MM.1S (cell line): ENCODE data around the gene TMEM106A.
"Not testable (repeated sequence)": the region's sequence is repeated elsewhere in the genome, so short reads cannot be mapped to it uniquely, and the experiment has no call there.

Experiments
- DNase-seq: peaks from one replicate; pipeline ENCODE4 v3.0.0-alpha.2; 2015
- H2AFZ ChIP-seq: fragments of 300-600 bp; sonication (generic); 2 replicates; pipeline ENCODE4 v1.6.0; 2016; ENCODE audit warnings: antibody characterized with exemption, low read length
- H3F3A ChIP-seq: fragments of 300-600 bp; sonication (generic); 2 replicates; pipeline ENCODE4 v1.6.1; 2016; ENCODE audit warnings: mild to moderate bottlenecking, antibody characterized with exemption, low read length, moderate library complexity, mixed read lengths; ENCODE audit not compliant: insufficient read depth
- H3K27ac ChIP-seq: fragments of 300-600 bp; sonication (generic); 2 replicates; pipeline ENCODE4 v1.5.1; 2016; ENCODE audit warnings: mild to moderate bottlenecking, low read length
- H3K27me3 ChIP-seq: fragments of 300-600 bp; sonication (generic); replicated peaks from 2 replicates; pipeline ENCODE4 v1.6.0; 2016; ENCODE audit warnings: low read length; ENCODE audit not compliant: insufficient read depth
- H3K36me3 ChIP-seq: fragments of 300-600 bp; sonication (generic); replicated peaks from 2 replicates; pipeline ENCODE4 v1.6.1; 2016; ENCODE audit warnings: mild to moderate bottlenecking, low read length, mixed read lengths; ENCODE audit not compliant: insufficient read depth
- H3K4me1 ChIP-seq: fragments of 300-600 bp; sonication (generic); 2 replicates; pipeline ENCODE4 v1.6.1; 2016; ENCODE audit warnings: low read length, mixed read lengths
- H3K4me2 ChIP-seq: fragments of 300-600 bp; sonication (generic); 2 replicates; pipeline ENCODE4 v1.6.0; 2016; ENCODE audit warnings: low read depth, low read length
- H3K4me3 ChIP-seq: fragments of 300-600 bp; sonication (generic); 2 replicates; pipeline ENCODE4 v1.5.1; 2016; ENCODE audit warnings: low read length, mixed read lengths
- H3K79me2 ChIP-seq: fragments of 300-600 bp; sonication (generic); 2 replicates; pipeline ENCODE4 v1.6.1; 2016; ENCODE audit warnings: mixed run types, low read length, mixed read lengths
- H3K9ac ChIP-seq: fragments of 300-600 bp; sonication (generic); 2 replicates; pipeline ENCODE4 v1.6.1; 2016; ENCODE audit warnings: low read length, mixed read lengths
- H3K9me2 ChIP-seq: fragments of 300-600 bp; sonication (generic); replicated peaks from 2 replicates; pipeline ENCODE4 v1.6.1; 2016; ENCODE audit warnings: mild to moderate bottlenecking, low read length, mixed read lengths; ENCODE audit not compliant: insufficient read depth
- H3K9me3 ChIP-seq: fragments of 300-600 bp; sonication (generic); replicated peaks from 2 replicates; pipeline ENCODE4 v1.6.1; 2016; ENCODE audit warnings: mild to moderate bottlenecking, low read length, mixed read lengths; ENCODE audit not compliant: insufficient read depth
- H4K20me1 ChIP-seq: fragments of 300-600 bp; sonication (generic); 2 replicates; pipeline ENCODE4 v1.6.1; 2016; ENCODE audit warnings: mild to moderate bottlenecking, low read length, moderate library complexity, mixed read lengths; ENCODE audit not compliant: insufficient read depth

TMEM106A gene

DNA sequence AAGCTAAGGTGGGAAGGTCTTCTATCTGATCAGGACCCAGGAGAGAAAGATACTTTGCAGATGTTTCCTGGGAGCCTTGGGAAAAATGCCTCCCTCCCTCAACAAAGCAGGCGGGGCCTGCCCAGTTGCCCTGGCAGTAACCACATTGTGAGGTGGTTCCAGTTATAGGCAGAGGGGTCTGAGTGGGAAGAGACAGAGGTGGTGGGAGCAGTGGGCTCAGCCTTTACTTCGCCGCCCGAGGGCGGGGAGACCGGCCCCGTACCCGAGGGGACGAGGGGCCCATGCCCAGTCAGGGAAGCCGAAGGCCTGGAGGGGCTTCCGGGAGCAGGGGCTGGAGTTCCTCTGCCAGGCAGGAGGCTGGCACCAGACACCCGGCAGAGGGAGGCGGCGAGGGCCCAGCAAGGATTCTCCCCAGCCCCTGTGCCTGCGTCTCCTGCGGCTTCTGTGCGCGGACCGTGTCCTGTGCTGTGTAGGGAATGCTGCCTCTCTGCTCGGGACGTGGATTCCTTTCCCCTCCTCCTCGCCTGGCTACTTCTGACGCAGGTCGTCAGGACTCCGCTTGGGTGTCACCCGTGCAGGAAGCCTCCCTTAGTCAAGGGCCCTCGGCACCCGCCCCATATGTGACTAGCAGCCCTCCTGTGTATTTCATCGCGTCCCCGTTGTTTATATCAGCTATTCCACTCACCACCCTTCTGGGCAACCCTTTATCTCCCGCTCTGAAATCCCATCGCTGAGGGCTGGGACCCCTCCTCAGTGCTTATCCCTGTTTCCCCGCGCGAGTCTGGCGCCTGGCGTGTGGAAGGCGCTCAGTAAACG is 19.7 kb downstream of the TMEM106A start:
- not testable (repeated sequence) for H3K9me3 ChIP-seq, H3K4me1 ChIP-seq, H3K4me2 ChIP-seq, H3K27ac ChIP-seq, H3K27me3 ChIP-seq, H3K9ac ChIP-seq, H3K9me2 ChIP-seq, H4K20me1 ChIP-seq, H3F3A ChIP-seq, H3K79me2 ChIP-seq, H2AFZ ChIP-seq, H3K4me3 ChIP-seq, H3K36me3 ChIP-seq, DNase-seq

DNA sequence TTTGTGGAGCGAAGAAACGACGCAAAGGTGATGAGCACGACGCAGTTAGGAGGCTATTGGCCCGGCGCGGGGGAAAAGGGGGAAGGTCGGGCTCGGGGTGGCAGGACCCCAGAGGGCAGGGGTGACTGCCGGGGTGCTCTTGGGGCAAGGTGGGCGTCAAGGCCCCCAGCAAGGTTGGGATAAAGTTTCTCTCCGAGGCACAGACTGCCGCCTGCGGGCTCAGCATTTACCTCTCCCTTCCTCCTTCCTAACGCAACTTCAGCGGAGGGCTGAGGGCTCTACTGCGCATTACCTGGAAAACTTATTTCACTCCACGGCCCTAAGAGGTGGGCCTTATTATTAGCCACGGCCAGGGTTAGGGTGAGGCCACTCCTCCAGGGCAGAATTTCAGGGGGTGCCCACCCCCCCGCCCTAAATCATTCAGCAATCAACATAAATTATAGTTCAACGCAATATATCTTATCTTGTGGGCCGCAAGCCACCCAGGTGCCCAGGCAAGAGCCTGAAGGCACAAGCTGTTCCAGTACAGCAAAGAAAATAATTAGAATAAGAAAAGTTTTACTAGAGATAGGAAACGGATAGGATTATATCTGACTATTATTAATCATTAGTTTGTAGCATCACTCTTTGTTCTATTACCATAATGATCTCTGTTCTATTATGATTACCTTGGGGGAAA is 20.5 kb downstream of the TMEM106A start:
- H3K4me1 ChIP-seq, H4K20me1 ChIP-seq, H3K79me2 ChIP-seq, H3K9me2 ChIP-seq, H3K27me3 ChIP-seq, H3K9me3 ChIP-seq, H3K4me2 ChIP-seq, H3K27ac ChIP-seq, H3K36me3 ChIP-seq, DNase-seq, H3F3A ChIP-seq, H3K4me3 ChIP-seq, H2AFZ ChIP-seq, H3K9ac ChIP-seq: not testable (repeated sequence)

DNA sequence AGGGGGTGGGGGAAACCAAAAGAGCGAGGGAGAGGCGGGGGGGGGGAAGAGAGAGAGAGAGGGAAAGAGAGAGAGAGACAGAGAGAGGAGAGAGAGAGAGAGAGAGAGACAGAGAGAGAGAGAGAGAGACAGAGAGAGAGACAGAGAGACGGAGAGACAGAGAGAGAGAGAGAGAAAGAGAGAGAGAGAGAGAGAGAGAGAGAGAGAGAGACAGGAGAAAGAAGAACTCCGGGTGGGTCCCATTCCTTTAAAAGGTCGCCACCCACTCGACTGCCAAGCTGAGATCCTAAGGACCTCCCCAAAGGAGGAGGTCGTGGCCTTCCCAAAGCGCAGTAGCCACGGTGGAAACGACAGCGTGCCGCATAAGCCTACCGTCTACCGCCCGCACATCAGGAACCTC is 21.6 kb downstream of the TMEM106A start:
- not testable (repeated sequence) for H3K27me3 ChIP-seq, H3K4me1 ChIP-seq, H3K79me2 ChIP-seq, DNase-seq, H3K9ac ChIP-seq, H3K9me2 ChIP-seq, H3K9me3 ChIP-seq, H3K36me3 ChIP-seq, H3K4me3 ChIP-seq, H3K4me2 ChIP-seq, H3F3A ChIP-seq, H3K27ac ChIP-seq, H4K20me1 ChIP-seq, H2AFZ ChIP-seq

DNA sequence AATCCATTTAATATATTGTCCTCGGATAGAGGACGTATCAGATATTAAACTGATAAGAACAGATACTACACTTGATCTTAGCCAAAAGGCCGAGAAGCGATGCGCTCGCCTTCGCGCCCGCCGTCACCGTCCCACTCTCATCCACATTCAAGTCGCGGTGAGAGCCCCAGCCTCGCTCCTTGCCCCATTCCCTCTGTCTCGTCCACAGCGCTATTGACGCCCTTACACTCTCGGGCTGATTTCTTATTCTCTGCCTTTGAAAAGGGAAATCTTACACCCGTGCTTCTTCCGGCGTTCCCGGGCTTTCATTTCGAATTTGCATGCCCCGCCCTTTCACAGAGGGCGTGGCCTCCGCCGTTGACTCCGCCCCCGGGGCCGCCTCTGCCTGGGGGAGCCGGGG is 22.2 kb downstream of the TMEM106A start, which contains the start of gene RNU2-1:
TSS of gene RNU2-1 (minus strand) at position 101 of the 400 bp plus-strand sequence.
- not testable (repeated sequence) for H3K4me2 ChIP-seq, H3K4me1 ChIP-seq, H3K79me2 ChIP-seq, H3K9ac ChIP-seq, H4K20me1 ChIP-seq, H3K9me2 ChIP-seq, H3K27me3 ChIP-seq, H2AFZ ChIP-seq, H3K36me3 ChIP-seq, H3K9me3 ChIP-seq, H3K4me3 ChIP-seq, DNase-seq, H3F3A ChIP-seq, H3K27ac ChIP-seq

DNA sequence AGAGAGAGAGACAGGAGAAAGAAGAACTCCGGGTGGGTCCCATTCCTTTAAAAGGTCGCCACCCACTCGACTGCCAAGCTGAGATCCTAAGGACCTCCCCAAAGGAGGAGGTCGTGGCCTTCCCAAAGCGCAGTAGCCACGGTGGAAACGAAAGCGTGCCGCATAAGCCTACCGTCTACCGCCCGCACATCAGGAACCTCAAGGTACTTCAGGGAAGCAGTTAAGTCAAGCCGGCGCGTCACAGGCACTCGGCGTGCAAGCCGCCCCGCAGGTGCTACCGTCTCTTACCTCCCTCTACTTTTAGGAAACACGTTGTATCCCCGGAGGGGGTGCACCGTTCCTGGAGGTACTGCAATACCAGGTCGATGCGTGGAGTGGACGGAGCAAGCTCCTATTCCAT is 27.9 kb downstream of the TMEM106A start:
- not testable (repeated sequence) for H3K4me2 ChIP-seq, H3K4me1 ChIP-seq, H3K9ac ChIP-seq, H3K79me2 ChIP-seq, H3K9me3 ChIP-seq, DNase-seq, H3F3A ChIP-seq, H3K9me2 ChIP-seq, H3K27me3 ChIP-seq, H4K20me1 ChIP-seq, H3K36me3 ChIP-seq, H3K27ac ChIP-seq, H2AFZ ChIP-seq, H3K4me3 ChIP-seq

DNA sequence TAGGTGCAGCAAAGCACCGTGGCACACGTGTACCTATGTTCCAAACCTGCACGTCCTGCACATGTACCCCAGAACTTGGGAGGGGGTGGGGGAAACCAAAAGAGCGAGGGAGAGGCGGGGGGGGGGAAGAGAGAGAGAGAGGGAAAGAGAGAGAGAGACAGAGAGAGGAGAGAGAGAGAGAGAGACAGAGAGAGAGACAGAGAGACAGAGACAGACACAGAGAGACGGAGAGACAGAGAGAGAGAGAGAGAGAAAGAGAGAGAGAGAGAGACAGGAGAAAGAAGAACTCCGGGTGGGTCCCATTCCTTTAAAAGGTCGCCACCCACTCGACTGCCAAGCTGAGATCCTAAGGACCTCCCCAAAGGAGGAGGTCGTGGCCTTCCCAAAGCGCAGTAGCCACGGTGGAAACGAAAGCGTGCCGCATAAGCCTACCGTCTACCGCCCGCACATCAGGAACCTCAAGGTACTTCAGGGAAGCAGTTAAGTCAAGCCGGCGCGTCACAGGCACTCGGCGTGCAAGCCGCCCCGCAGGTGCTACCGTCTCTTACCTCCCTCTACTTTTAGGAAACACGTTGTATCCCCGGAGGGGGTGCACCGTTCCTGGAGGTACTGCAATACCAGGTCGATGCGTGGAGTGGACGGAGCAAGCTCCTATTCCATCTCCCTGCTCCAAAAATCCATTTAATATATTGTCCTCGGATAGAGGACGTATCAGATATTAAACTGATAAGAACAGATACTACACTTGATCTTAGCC is 29.1 kb downstream of the TMEM106A start:
- not testable (repeated sequence) for H2AFZ ChIP-seq, H3K9me3 ChIP-seq, H3K4me2 ChIP-seq, H3K36me3 ChIP-seq, DNase-seq, H3K79me2 ChIP-seq, H4K20me1 ChIP-seq, H3K27me3 ChIP-seq, H3K9ac ChIP-seq, H3K9me2 ChIP-seq, H3K27ac ChIP-seq, H3K4me3 ChIP-seq, H3F3A ChIP-seq, H3K4me1 ChIP-seq

DNA sequence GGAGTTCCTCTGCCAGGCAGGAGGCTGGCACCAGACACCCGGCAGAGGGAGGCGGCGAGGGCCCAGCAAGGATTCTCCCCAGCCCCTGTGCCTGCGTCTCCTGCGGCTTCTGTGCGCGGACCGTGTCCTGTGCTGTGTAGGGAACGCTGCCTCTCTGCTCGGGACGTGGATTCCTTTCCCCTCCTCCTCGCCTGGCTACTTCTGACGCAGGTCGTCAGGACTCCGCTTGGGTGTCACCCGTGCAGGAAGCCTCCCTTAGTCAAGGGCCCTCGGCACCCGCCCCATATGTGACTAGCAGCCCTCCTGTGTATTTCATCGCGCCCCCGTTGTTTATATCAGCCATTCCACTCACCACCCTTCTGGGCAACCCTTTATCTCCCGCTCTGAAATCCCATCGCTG is 34.8 kb downstream of the TMEM106A start:
- not testable (repeated sequence) for H3K27me3 ChIP-seq, H3K9me3 ChIP-seq, H3K4me2 ChIP-seq, DNase-seq, H3K79me2 ChIP-seq, H3K9me2 ChIP-seq, H3K27ac ChIP-seq, H3K9ac ChIP-seq, H3K4me3 ChIP-seq, H3K4me1 ChIP-seq, H3K36me3 ChIP-seq, H3F3A ChIP-seq, H4K20me1 ChIP-seq, H2AFZ ChIP-seq
